Left forelimb (tissue), 1 donor: Measurements from ENCODE around the gene OTOS.

Experiments used
- DNase-seq: peaks from one replicate; pipeline ENCODE4 v3.0.0-alpha.2; 2018; ENCODE audit warnings: low spot score

The OTOS gene

GRCh38 chr2:240114233-240114632 lies 26.2 kb downstream of the OTOS start:
- DNase-seq: no peak

- DNase-seq: peak; percentile 15
These were observed 27.4 kb downstream of the OTOS start for GRCh38 chr2:240112914-240113690.

- DNase-seq: no peak
These were observed 29.2 kb downstream of the OTOS start for GRCh38 chr2:240111253-240111652.

- no peak for DNase-seq
These were observed 31.1 kb downstream of the OTOS start for GRCh38 chr2:240109386-240109785.

GRCh38 chr2:240107477-240107796 lies 33.0 kb downstream of the OTOS start:
- DNase-seq: no peak

- DNase-seq: no peak
These were observed 33.5 kb downstream of the OTOS start for GRCh38 chr2:240106765-240107476.

GRCh38 chr2:240105982-240106381 lies 34.5 kb downstream of the OTOS start:
- DNase-seq: peak; percentile 28

GRCh38 chr2:240103136-240103535 lies 37.3 kb downstream of the OTOS start:
- no peak for DNase-seq

- DNase-seq: no peak
These were observed 42.1 kb downstream of the OTOS start for GRCh38 chr2:240098349-240098748.

GRCh38 chr2:240095556-240096523 lies 44.6 kb downstream of the OTOS start:
- DNase-seq: no peak

- no peak for DNase-seq
These were observed 51.2 kb downstream of the OTOS start for GRCh38 chr2:240089306-240089705.
